Thyroid gland (tissue), 4 donors: ENCODE results near the gene DOK3. TPM values are rescaled to one million over a fixed set of nuclear protein-coding genes. Genes with fewer than 3 reads are reported as not detected.
A peak's percentile ranks its signal among the peaks of the same experiment; 100 is the strongest.

ENCODE experiments used
- DNase-seq, 2 donors: peaks; one replicate each; pipeline ENCODE4 v3.0.0-alpha.2; 2019
- H3K27ac ChIP-seq, 3 donors: fragments of 200-600 bp; sonication (generic); 1 replicate in 2 of 3; 2 replicates in 1 of 3; pipeline ENCODE4 v1.5.1; 2016 to 2019; ENCODE audit warnings: mild to moderate bottlenecking in 1 of 3, moderate library complexity in 1 of 3
- H3K27me3 ChIP-seq: fragments of 200-600 bp; sonication (generic); one replicate; pipeline ENCODE4 v1.5.1; 2019
- H3K36me3 ChIP-seq, 2 donors: fragments of 200-600 bp; sonication (generic); one replicate each; pipeline ENCODE4 v1.5.1; 2016 to 2019
- H3K4me1 ChIP-seq, 2 donors: fragments of 200-600 bp; sonication (generic); one replicate each; pipeline ENCODE4 v1.5.1; 2017 to 2019
- H3K4me3 ChIP-seq, 3 donors: fragments of 200-600 bp; sonication (generic); replicated peaks in 1 of 3; 1 replicate in 2 of 3; 2 replicates in 1 of 3; pipeline ENCODE4 v1.5.1; 2016; ENCODE audit warnings: mild to moderate bottlenecking in 1 of 3
- H3K9me3 ChIP-seq: fragments of 200-600 bp; sonication (generic); one replicate; pipeline ENCODE4 v1.5.1; 2017
- POLR2A ChIP-seq, 2 donors: fragments of 450-650 bp; IDR thresholded peaks; one replicate each; pipeline ENCODE4 v1.6.1; 2017; ENCODE audit warnings: antibody characterized with exemption in 2 of 2, mild to moderate bottlenecking in 2 of 2, moderate library complexity in 1 of 2
- WGBS, 2 donors: methylation state at CpG; one replicate each; pipeline ENCODE4 v1.1.5; 2017; 5-methylcytosine and 5-hydroxymethylcytosine counted together
- intact Hi-C: fragments of 100-400 bp; cut with DNase I; formaldehyde crosslinking; loops from one replicate; pipeline ENCODE4 v1.15.1; 2023
- total RNA-seq, 4 donors: library from RNA; depleted of rRNA; stranded (reverse); fragments of >200 nt; gene quantifications; one replicate each; pipeline ENCODE4 v1.2.3, GENCODE V29; 2016
- TF ChIP-seq, protein P1 (sequence below), 6 experiments: fragments of 200-600 bp in 3 of 6; fragments of 450-650 bp in 3 of 6; sonication (generic) in 3 of 6; IDR thresholded peaks; one replicate each; pipeline ENCODE4 v1.5.1; 2016 to 2019; ENCODE audit warnings: antibody characterized with exemption in 6 of 6, mild to moderate bottlenecking in 2 of 6, inconsistent platforms in 1 of 6, moderate library complexity in 1 of 6

DOK3 gene, protein sequence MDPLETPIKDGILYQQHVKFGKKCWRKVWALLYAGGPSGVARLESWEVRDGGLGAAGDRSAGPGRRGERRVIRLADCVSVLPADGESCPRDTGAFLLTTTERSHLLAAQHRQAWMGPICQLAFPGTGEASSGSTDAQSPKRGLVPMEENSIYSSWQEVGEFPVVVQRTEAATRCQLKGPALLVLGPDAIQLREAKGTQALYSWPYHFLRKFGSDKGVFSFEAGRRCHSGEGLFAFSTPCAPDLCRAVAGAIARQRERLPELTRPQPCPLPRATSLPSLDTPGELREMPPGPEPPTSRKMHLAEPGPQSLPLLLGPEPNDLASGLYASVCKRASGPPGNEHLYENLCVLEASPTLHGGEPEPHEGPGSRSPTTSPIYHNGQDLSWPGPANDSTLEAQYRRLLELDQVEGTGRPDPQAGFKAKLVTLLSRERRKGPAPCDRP
- total RNA-seq: 1 to 10 TPM; 2.0 to 5.9 (median 3.5) TPM

DNA sequence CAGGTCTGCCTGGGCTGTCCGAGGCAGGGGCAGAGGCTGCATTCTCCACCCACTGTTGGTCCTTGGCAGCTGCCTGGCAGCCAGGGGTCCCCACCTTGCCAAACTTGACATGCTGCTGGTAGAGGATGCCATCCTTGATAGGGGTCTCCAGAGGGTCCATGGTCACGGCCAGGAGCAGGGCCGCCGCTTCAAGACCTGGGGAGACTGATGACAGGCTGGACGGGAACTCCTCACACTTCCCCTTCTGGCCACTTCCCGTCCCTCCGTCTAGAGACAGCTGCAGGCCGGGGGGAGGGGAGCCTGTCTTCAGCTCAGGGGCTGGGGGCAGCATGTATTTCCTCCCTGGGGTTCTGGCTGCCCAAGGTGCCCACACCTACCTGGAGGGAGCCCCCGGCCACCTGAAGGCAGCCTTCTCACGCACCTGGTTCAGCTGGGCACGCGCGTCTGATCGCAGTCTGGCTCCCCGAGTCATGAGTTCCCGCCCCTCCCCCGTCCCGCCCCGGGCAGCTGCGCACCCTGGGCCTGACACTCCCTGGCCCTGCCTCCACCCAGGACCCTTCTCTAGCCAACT is at the start of gene DOK3:
TSS of gene DOK3 (minus strand) at position 446 of the 571 bp plus-strand sequence. CDS start at position 160, 286 bp downstream.
- 47 to 53% methylated on average over 6 to 11 of the region's 20 CpGs for WGBS, 2 donors
- H3K4me3 ChIP-seq: peak within 1 kb of the TSS in 1 of 3 donors; percentile 12
- H3K27ac ChIP-seq: peak within 1 kb of the TSS in 1 of 3 donors; percentile 12
- intact Hi-C loops: loop anchor here (10.0 kb wide), 1 partner anchor 395 kb away; no protein-coding TSS in a partner anchor
- H3K36me3 ChIP-seq: peaks cover 30 to 34% of the 10 kb centered on the region in 2 donors
- no peak for DNase-seq
- no peaks in the 10 kb centered on the region for H3K4me1 ChIP-seq
- no peaks in the 10 kb centered on the region for H3K9me3 ChIP-seq
- no peak for TF ChIP-seq POLR2A (IDR thresholded peaks at IDR 0.05)
- TF ChIP-seq, protein P1, sequence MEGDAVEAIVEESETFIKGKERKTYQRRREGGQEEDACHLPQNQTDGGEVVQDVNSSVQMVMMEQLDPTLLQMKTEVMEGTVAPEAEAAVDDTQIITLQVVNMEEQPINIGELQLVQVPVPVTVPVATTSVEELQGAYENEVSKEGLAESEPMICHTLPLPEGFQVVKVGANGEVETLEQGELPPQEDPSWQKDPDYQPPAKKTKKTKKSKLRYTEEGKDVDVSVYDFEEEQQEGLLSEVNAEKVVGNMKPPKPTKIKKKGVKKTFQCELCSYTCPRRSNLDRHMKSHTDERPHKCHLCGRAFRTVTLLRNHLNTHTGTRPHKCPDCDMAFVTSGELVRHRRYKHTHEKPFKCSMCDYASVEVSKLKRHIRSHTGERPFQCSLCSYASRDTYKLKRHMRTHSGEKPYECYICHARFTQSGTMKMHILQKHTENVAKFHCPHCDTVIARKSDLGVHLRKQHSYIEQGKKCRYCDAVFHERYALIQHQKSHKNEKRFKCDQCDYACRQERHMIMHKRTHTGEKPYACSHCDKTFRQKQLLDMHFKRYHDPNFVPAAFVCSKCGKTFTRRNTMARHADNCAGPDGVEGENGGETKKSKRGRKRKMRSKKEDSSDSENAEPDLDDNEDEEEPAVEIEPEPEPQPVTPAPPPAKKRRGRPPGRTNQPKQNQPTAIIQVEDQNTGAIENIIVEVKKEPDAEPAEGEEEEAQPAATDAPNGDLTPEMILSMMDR (IDR thresholded peaks at IDR 0.05): no peak
- no peaks in the 10 kb centered on the region for H3K27me3 ChIP-seq

DNA sequence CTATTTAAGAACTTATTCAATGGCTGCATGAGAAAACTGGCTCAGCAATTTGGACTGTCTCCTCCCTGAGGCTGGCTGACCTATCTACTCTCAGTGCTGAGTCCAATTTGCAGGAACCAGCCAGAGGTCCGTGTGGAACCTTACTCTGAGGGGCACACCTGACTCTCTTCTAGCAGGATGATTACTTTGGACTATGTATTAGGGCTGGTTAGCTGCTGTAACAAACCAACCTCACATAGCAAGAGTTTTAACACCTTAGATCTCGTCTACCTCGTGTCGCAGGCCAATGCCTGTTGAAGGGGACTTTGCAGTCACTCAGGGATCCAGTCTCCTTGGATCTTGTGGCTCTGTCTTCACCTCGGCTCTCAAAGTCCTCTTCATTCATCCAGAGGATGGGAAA is 48.2 kb upstream of the DOK3 start:
- no peak for DNase-seq
- Histone ChIP-seq H3K36me3 (no peaks in the 10 kb centered on the region), H3K9me3 (no peaks in the 10 kb centered on the region), H3K27ac (no peak overlapping the region), H3K4me1 (peaks cover 7 to 11% of the 10 kb centered on the region in 2 donors), H3K27me3 (no peaks in the 10 kb centered on the region), H3K4me3 (no peak overlapping the region)
- 66 to 74% methylated on average over 5 of the region's 5 CpGs for WGBS, 2 donors
- intact Hi-C loops: no loop called here
- TF ChIP-seq, protein P1 (IDR thresholded peaks at IDR 0.05): no peak
- TF ChIP-seq POLR2A (IDR thresholded peaks at IDR 0.05): no peak

DNA sequence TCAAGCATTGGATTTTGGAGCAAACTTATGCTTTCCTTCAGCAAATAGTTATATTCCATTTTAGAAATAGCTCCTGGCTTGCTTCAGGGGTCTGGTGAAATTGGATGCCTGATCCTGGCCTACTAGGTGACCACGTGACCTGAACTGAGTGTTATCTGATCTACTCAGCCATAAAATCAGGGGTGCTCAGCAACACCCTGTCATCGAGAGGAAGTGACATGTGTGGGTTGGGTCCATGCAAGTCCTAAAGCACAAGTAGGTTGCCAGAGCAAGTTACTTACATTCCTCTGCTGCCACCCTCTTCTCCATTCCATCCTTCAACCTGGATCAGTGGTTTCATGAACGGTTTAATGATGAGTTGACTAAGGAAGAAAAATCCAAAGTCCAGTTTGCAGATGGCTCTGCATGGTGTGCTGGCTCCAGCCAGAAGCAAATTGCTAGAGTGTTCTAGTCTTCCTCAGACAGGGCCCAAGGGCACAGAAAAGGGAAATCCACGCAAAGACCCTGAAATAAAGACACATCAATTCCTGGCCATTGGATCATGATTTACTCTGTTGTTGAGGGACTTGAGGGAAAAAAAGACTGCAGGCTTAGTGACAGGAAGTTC is 47.5 kb upstream of the DOK3 start:
- Histone ChIP-seq H3K9me3 (no peaks in the 10 kb centered on the region), H3K4me1 (peaks cover 11 to 13% of the 10 kb centered on the region in 2 donors), H3K36me3 (no peaks in the 10 kb centered on the region), H3K4me3 (no peak overlapping the region), H3K27me3 (no peaks in the 10 kb centered on the region), H3K27ac (no peak overlapping the region)
- intact Hi-C loops: no loop called here
- WGBS, 2 donors: 57 to 60% methylated on average over 4 of the region's 4 CpGs
- TF ChIP-seq POLR2A (IDR thresholded peaks at IDR 0.05): no peak
- TF ChIP-seq, protein P1 (IDR thresholded peaks at IDR 0.05): no peak
- no peak for DNase-seq

DNA sequence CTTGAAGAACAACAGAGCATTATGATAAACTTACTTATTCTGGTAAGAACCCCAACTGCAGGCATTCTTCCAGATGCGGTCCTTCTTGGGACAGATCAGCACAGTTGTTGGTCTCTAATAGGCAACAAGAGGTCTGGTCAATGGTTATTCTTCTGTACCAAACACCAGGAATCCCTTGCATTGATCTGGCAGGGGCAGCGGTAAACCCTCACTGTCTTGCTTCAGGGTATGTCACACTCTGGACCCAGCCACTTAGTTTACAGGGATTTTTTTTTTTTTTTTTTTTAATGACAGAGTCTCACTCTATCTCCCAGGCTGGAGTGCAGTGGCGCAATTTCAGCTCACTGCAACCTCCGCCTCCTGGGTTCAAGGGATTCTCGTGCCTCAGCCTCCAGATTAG is 46.0 kb upstream of the DOK3 start:
- no peaks in the 10 kb centered on the region for H3K9me3 ChIP-seq
- TF ChIP-seq, protein P1 (IDR thresholded peaks at IDR 0.05): no peak
- no peak for TF ChIP-seq POLR2A (IDR thresholded peaks at IDR 0.05)
- no peaks in the 10 kb centered on the region for H3K27me3 ChIP-seq
- H3K36me3 ChIP-seq: no peaks in the 10 kb centered on the region
- intact Hi-C loops: no loop called here
- peaks cover 11 to 13% of the 10 kb centered on the region in 2 donors for H3K4me1 ChIP-seq
- 93% methylated on average over 5 of the region's 5 CpGs for WGBS, 2 donors
- no peak overlapping the region for H3K4me3 ChIP-seq
- no peak overlapping the region for H3K27ac ChIP-seq
- DNase-seq: no peak
